WI38 (cell line): ENCODE results near the gene ST3GAL2.
A peak's percentile ranks its signal among the peaks of the same experiment; 100 is the strongest.
"Not testable (repeated sequence)": the region's sequence is repeated elsewhere in the genome, so short reads cannot be mapped to it uniquely, and the experiment has no call there.

Source experiments
- H3K4me3 ChIP-seq: 2 replicates; pipeline ENCODE4 v1.5.1; 2011; ENCODE audit warnings: low read depth, mild to moderate bottlenecking, control low read depth, low read length
- CTCF ChIP-seq: IDR thresholded peaks from 2 replicates; pipeline ENCODE4 v1.5.1; 2012; ENCODE audit warnings: low read depth, mild to moderate bottlenecking, control low read depth, low read length

The ST3GAL2 gene

GRCh38 chr16:70372921-70373728, 65.8 kb downstream of the ST3GAL2 start:
- TF ChIP-seq CTCF, result no peak
- no peak overlapping the region for H3K4me3 ChIP-seq

GRCh38 chr16:70370924-70371323, 68.0 kb downstream of the ST3GAL2 start:
- TF ChIP-seq CTCF, result no peak
- H3K4me3 ChIP-seq, result no peak overlapping the region

- H3K4me3 ChIP-seq, result not testable (repeated sequence)
- TF ChIP-seq CTCF, result peak; percentile 49
Observed at GRCh38 chr16:70370145-70370544, 68.8 kb downstream of the ST3GAL2 start.

GRCh38 chr16:70364399-70364798, 74.5 kb downstream of the ST3GAL2 start:
- H3K4me3 ChIP-seq, result no peak overlapping the region

GRCh38 chr16:70359552-70359951, 79.3 kb downstream of the ST3GAL2 start:
- H3K4me3 ChIP-seq, result no peak overlapping the region
- no peak for TF ChIP-seq CTCF

More at GRCh38 chr16:70364399-70364798, 74.5 kb downstream of the ST3GAL2 start:
- TF ChIP-seq CTCF, result no peak

GRCh38 chr16:70349783-70350182, 89.1 kb downstream of the ST3GAL2 start:
- H3K4me3 ChIP-seq, result no peak overlapping the region
- TF ChIP-seq CTCF, result no peak

- H3K4me3 ChIP-seq, result no peak overlapping the region
- no peak for TF ChIP-seq CTCF
Observed at GRCh38 chr16:70348991-70349390, 89.9 kb downstream of the ST3GAL2 start.
